MM.1S (cell line): ENCODE results near the gene CACNA1G.

Experiments used
- DNase-seq: peaks from one replicate; pipeline ENCODE4 v3.0.0-alpha.2; 2015
- H2AFZ ChIP-seq: fragments of 300-600 bp; sonication (generic); 2 replicates; pipeline ENCODE4 v1.6.0; 2016; ENCODE audit warnings: antibody characterized with exemption, low read length
- H3F3A ChIP-seq: fragments of 300-600 bp; sonication (generic); 2 replicates; pipeline ENCODE4 v1.6.1; 2016; ENCODE audit warnings: mild to moderate bottlenecking, antibody characterized with exemption, low read length, moderate library complexity, mixed read lengths; ENCODE audit not compliant: insufficient read depth
- H3K27ac ChIP-seq: fragments of 300-600 bp; sonication (generic); 2 replicates; pipeline ENCODE4 v1.5.1; 2016; ENCODE audit warnings: mild to moderate bottlenecking, low read length
- H3K27me3 ChIP-seq: fragments of 300-600 bp; sonication (generic); replicated peaks from 2 replicates; pipeline ENCODE4 v1.6.0; 2016; ENCODE audit warnings: low read length; ENCODE audit not compliant: insufficient read depth
- H3K36me3 ChIP-seq: fragments of 300-600 bp; sonication (generic); replicated peaks from 2 replicates; pipeline ENCODE4 v1.6.1; 2016; ENCODE audit warnings: mild to moderate bottlenecking, low read length, mixed read lengths; ENCODE audit not compliant: insufficient read depth
- H3K4me1 ChIP-seq: fragments of 300-600 bp; sonication (generic); 2 replicates; pipeline ENCODE4 v1.6.1; 2016; ENCODE audit warnings: low read length, mixed read lengths
- H3K4me2 ChIP-seq: fragments of 300-600 bp; sonication (generic); 2 replicates; pipeline ENCODE4 v1.6.0; 2016; ENCODE audit warnings: low read depth, low read length
- H3K4me3 ChIP-seq: fragments of 300-600 bp; sonication (generic); 2 replicates; pipeline ENCODE4 v1.5.1; 2016; ENCODE audit warnings: low read length, mixed read lengths
- H3K79me2 ChIP-seq: fragments of 300-600 bp; sonication (generic); 2 replicates; pipeline ENCODE4 v1.6.1; 2016; ENCODE audit warnings: mixed run types, low read length, mixed read lengths
- H3K9ac ChIP-seq: fragments of 300-600 bp; sonication (generic); 2 replicates; pipeline ENCODE4 v1.6.1; 2016; ENCODE audit warnings: low read length, mixed read lengths
- H3K9me2 ChIP-seq: fragments of 300-600 bp; sonication (generic); replicated peaks from 2 replicates; pipeline ENCODE4 v1.6.1; 2016; ENCODE audit warnings: mild to moderate bottlenecking, low read length, mixed read lengths; ENCODE audit not compliant: insufficient read depth
- H3K9me3 ChIP-seq: fragments of 300-600 bp; sonication (generic); replicated peaks from 2 replicates; pipeline ENCODE4 v1.6.1; 2016; ENCODE audit warnings: mild to moderate bottlenecking, low read length, mixed read lengths; ENCODE audit not compliant: insufficient read depth
- H4K20me1 ChIP-seq: fragments of 300-600 bp; sonication (generic); 2 replicates; pipeline ENCODE4 v1.6.1; 2016; ENCODE audit warnings: mild to moderate bottlenecking, low read length, moderate library complexity, mixed read lengths; ENCODE audit not compliant: insufficient read depth
- EZH2 ChIP-seq: fragments of 300-600 bp; sonication (generic); optimal IDR thresholded peaks from 2 replicates; pipeline ENCODE3; 2017; ENCODE audit warnings: low read depth, mild to moderate bottlenecking, antibody characterized with exemption, low read length, mixed read lengths
- EZH2phosphoT487 ChIP-seq: fragments of 300-600 bp; sonication (generic); IDR thresholded peaks from 2 replicates; pipeline ENCODE4 v1.6.1; 2018; ENCODE audit warnings: antibody characterized with exemption, low read length
- TF ChIP-seq, protein P1 (sequence below): fragments of 300-600 bp; sonication (generic); IDR thresholded peaks from 2 replicates; pipeline ENCODE4 v1.5.1; 2016; ENCODE audit warnings: antibody characterized with exemption, low read length, mixed read lengths

The CACNA1G gene

DNA sequence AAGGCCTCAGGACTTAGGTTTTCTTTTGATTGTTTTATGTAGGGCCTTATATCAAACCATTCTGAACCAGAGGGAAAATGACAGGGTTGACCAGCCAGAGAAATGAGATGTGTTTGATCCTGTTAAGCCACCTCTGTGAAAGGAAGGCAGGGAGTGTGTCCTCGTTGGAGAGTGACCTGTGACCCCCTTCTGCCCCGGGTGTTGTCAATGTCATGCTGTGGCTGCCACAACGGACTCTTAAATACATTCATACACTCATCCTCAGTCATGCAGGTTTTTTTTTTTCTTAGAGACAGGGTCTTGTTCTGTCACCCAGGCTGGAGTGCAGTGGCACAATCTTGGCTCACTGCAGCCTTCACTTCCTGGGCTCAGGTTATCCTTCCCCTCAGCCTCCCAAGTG, 46.1 kb upstream of the CACNA1G start:
- Histone ChIP-seq H3K9me3 (no peaks in the 10 kb centered on the region), H3K4me2 (no peak overlapping the region), H4K20me1 (no peaks in the 10 kb centered on the region), H3K36me3 (no peaks in the 10 kb centered on the region), H3K9me2 (no peaks in the 10 kb centered on the region), H3K4me3 (no peak overlapping the region), H3K27ac (no peak overlapping the region), H3F3A (no peaks in the 10 kb centered on the region), H3K4me1 (no peaks in the 10 kb centered on the region), H3K9ac (no peak overlapping the region), H2AFZ (no peak overlapping the region), H3K79me2 (no peaks in the 10 kb centered on the region), H3K27me3 (no peaks in the 10 kb centered on the region)
- no peak for DNase-seq
- TF ChIP-seq, protein P1, sequence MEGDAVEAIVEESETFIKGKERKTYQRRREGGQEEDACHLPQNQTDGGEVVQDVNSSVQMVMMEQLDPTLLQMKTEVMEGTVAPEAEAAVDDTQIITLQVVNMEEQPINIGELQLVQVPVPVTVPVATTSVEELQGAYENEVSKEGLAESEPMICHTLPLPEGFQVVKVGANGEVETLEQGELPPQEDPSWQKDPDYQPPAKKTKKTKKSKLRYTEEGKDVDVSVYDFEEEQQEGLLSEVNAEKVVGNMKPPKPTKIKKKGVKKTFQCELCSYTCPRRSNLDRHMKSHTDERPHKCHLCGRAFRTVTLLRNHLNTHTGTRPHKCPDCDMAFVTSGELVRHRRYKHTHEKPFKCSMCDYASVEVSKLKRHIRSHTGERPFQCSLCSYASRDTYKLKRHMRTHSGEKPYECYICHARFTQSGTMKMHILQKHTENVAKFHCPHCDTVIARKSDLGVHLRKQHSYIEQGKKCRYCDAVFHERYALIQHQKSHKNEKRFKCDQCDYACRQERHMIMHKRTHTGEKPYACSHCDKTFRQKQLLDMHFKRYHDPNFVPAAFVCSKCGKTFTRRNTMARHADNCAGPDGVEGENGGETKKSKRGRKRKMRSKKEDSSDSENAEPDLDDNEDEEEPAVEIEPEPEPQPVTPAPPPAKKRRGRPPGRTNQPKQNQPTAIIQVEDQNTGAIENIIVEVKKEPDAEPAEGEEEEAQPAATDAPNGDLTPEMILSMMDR, result no peak
- TF ChIP-seq EZH2phosphoT487 (no peak), EZH2 (no peak)

DNA sequence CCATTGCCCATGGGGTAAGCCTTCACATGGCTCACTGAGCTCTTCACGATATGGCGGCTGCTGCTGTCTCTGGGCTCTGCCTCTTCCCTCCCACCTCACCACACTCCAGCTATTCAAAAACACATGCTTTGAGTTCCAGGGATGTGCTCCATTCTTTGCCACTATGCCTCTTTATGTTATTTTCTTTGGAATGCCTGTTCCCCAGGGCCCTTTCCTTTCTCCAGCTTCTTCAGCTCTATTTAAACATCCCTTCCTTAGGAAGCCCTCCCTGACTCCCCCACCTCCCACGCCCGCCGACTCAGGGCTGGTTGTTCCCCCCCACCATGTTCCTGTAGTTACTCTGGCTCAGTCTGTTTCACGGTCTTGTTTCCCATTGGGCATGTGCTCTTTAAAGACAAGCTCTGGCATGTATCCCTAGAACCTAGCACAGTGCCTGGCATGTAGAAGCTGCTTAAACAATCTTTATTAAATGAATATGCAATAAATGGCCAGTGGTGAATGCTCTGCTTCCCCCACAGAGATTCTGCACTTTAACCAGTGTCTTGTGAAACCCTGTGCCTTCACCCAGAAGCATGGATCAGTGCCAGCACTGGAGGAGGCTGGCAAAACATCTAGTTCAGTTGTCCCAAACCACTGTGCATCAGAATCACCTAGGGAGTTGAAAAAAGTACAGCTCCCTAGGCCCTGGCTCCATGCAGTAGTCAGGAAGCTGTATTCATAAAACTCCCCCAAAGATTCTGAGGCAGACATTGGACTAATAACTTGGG, 45.4 kb upstream of the CACNA1G start:
- Histone ChIP-seq H2AFZ (no peak overlapping the region), H3K9ac (no peak overlapping the region), H3K27ac (no peak overlapping the region), H3K79me2 (no peaks in the 10 kb centered on the region), H3K4me2 (no peak overlapping the region), H3K4me3 (no peak overlapping the region), H4K20me1 (no peaks in the 10 kb centered on the region), H3K4me1 (no peaks in the 10 kb centered on the region), H3K9me3 (no peaks in the 10 kb centered on the region), H3K9me2 (no peaks in the 10 kb centered on the region), H3K36me3 (no peaks in the 10 kb centered on the region), H3F3A (no peaks in the 10 kb centered on the region), H3K27me3 (no peaks in the 10 kb centered on the region)
- TF ChIP-seq EZH2phosphoT487 (no peak), EZH2 (no peak)
- TF ChIP-seq, protein P1, result no peak
- no peak for DNase-seq

DNA sequence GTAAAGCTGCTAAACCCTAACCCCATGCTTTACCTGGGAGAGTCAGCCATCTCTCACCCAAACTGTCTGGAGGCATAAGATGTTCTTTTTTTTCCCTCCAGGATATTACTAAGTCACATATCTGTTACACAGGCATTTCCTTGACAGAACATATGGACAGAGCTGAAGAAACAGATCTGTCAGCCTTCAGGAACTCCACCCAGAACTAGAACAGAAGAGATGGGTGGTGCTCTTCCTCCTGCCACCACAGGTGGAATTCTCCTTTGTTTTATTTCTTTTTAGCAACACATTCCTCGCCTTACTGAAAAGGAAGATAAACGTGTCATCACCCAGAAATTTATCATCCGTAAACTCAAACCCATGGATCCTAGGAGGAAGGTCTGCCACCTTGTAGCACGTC, 43.5 kb upstream of the CACNA1G start:
- TF ChIP-seq, protein P1, result no peak
- TF ChIP-seq EZH2, result no peak
- TF ChIP-seq EZH2phosphoT487, result no peak

More for the DNA sequence above, 43.5 kb upstream of the CACNA1G start:
- Histone ChIP-seq H3F3A (no peaks in the 10 kb centered on the region), H3K27ac (no peak overlapping the region), H3K4me1 (no peaks in the 10 kb centered on the region), H3K9me2 (no peaks in the 10 kb centered on the region), H3K4me3 (no peak overlapping the region), H4K20me1 (no peaks in the 10 kb centered on the region), H3K79me2 (no peaks in the 10 kb centered on the region), H3K27me3 (no peaks in the 10 kb centered on the region), H2AFZ (no peak overlapping the region), H3K9ac (no peak overlapping the region), H3K9me3 (no peaks in the 10 kb centered on the region), H3K4me2 (no peak overlapping the region), H3K36me3 (no peaks in the 10 kb centered on the region)
- DNase-seq, result no peak
